Hepatocyte (in vitro differentiated cells): Measurements from ENCODE around the gene CIT.

Source experiments
- EZH2 ChIP-seq: fragments of 200-600 bp; sonication (generic); IDR thresholded peaks from 2 replicates; pipeline ENCODE4 v1.6.1; 2016; ENCODE audit warnings: antibody characterized with exemption, mild to moderate bottlenecking, borderline replicate concordance
- TF ChIP-seq, protein P1 (sequence below): fragments of 200-600 bp; sonication (generic); IDR thresholded peaks from 2 replicates; pipeline ENCODE4 v1.5.1; 2016; ENCODE audit warnings: antibody characterized with exemption, mild to moderate bottlenecking; ENCODE audit not compliant: poor library complexity

DNA sequence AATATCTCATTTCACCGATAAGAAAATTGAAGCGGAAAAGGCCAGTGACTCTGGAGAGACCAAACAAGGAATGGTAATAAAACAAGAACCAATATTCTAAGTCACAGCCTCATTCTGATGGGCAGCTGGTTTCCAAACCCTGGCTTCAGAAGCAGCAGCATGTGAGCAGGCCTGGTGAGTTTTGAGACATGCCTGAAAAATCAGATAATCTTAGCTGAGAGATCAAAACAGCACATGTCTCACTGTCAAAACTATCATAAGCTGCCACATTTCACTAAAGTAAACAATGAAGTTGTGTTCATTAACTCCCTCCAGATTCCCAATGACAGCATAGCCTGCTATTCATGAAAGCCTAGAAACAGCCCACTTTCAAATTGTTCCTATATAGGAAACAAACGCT, 36.5 kb downstream of the CIT start:
- TF ChIP-seq, protein P1, sequence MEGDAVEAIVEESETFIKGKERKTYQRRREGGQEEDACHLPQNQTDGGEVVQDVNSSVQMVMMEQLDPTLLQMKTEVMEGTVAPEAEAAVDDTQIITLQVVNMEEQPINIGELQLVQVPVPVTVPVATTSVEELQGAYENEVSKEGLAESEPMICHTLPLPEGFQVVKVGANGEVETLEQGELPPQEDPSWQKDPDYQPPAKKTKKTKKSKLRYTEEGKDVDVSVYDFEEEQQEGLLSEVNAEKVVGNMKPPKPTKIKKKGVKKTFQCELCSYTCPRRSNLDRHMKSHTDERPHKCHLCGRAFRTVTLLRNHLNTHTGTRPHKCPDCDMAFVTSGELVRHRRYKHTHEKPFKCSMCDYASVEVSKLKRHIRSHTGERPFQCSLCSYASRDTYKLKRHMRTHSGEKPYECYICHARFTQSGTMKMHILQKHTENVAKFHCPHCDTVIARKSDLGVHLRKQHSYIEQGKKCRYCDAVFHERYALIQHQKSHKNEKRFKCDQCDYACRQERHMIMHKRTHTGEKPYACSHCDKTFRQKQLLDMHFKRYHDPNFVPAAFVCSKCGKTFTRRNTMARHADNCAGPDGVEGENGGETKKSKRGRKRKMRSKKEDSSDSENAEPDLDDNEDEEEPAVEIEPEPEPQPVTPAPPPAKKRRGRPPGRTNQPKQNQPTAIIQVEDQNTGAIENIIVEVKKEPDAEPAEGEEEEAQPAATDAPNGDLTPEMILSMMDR: no peak
- no peak for TF ChIP-seq EZH2
